Measurements from ENCODE around the gene RPGRIP1L.
A peak's percentile ranks its signal among the peaks of the same experiment; 100 is the strongest.

Gene RPGRIP1L

GRCh38 chr16:53703590-53704444 is at the start of gene RPGRIP1L, which contains the start of gene FTO:
TSS of gene RPGRIP1L (minus strand) at chr16:53703859. CDS start at chr16:53700723, 3,136 bp downstream.
TSS of gene FTO (plus strand) at chr16:53704156.
- peak within 1 kb of the TSS; percentile 71 for H3K4me3 ChIP-seq (ENCODE audit: low read depth, low read length)

GRCh38 chr16:53753431-53753830 is 49.8 kb upstream of the RPGRIP1L start:
- no peak overlapping the region for H3K4me3 ChIP-seq (ENCODE audit: low read depth, low read length)

GRCh38 chr16:53752560-53752959 is 48.9 kb upstream of the RPGRIP1L start:
- H3K4me3 ChIP-seq (ENCODE audit: low read depth, low read length), result no peak overlapping the region

GRCh38 chr16:53745753-53746266 is 42.2 kb upstream of the RPGRIP1L start:
- no peak overlapping the region for H3K4me3 ChIP-seq (ENCODE audit: low read depth, low read length)

- H3K4me3 ChIP-seq (ENCODE audit: low read depth, low read length), result no peak overlapping the region
Measured at GRCh38 chr16:53745086-53745485, 41.4 kb upstream of the RPGRIP1L start.

- H3K4me3 ChIP-seq (ENCODE audit: low read depth, low read length), result no peak overlapping the region
Measured at GRCh38 chr16:53744449-53744848, 40.8 kb upstream of the RPGRIP1L start.

GRCh38 chr16:53743149-53743566 is 39.5 kb upstream of the RPGRIP1L start:
- H3K4me3 ChIP-seq (ENCODE audit: low read depth, low read length), result no peak overlapping the region

- no peak overlapping the region for H3K4me3 ChIP-seq (ENCODE audit: low read depth, low read length)
Measured at GRCh38 chr16:53741546-53741945, 37.9 kb upstream of the RPGRIP1L start.

- no peak overlapping the region for H3K4me3 ChIP-seq (ENCODE audit: low read depth, low read length)
Measured at GRCh38 chr16:53740933-53741531, 37.4 kb upstream of the RPGRIP1L start.

GRCh38 chr16:53740476-53740875 is 36.8 kb upstream of the RPGRIP1L start:
- no peak overlapping the region for H3K4me3 ChIP-seq (ENCODE audit: low read depth, low read length)

- no peak overlapping the region for H3K4me3 ChIP-seq (ENCODE audit: low read depth, low read length)
Measured at GRCh38 chr16:53737552-53737951, 33.9 kb upstream of the RPGRIP1L start.

GRCh38 chr16:53736297-53736696 is 32.6 kb upstream of the RPGRIP1L start:
- no peak overlapping the region for H3K4me3 ChIP-seq (ENCODE audit: low read depth, low read length)

- no peak overlapping the region for H3K4me3 ChIP-seq (ENCODE audit: low read depth, low read length)
Measured at GRCh38 chr16:53734908-53735307, 31.2 kb upstream of the RPGRIP1L start.

- H3K4me3 ChIP-seq (ENCODE audit: low read depth, low read length), result no peak overlapping the region
Measured at GRCh38 chr16:53732296-53732929, 28.8 kb upstream of the RPGRIP1L start.

- no peak overlapping the region for H3K4me3 ChIP-seq (ENCODE audit: low read depth, low read length)
Measured at GRCh38 chr16:53730693-53731092, 27.0 kb upstream of the RPGRIP1L start.

GRCh38 chr16:53726625-53727024 is 23.0 kb upstream of the RPGRIP1L start:
- H3K4me3 ChIP-seq (ENCODE audit: low read depth, low read length), result no peak overlapping the region

GRCh38 chr16:53721017-53721416 is 17.4 kb upstream of the RPGRIP1L start:
- no peak overlapping the region for H3K4me3 ChIP-seq (ENCODE audit: low read depth, low read length)

- no peak overlapping the region for H3K4me3 ChIP-seq (ENCODE audit: low read depth, low read length)
Measured at GRCh38 chr16:53717577-53717976, 13.9 kb upstream of the RPGRIP1L start.

- no peak overlapping the region for H3K4me3 ChIP-seq (ENCODE audit: low read depth, low read length)
Measured at GRCh38 chr16:53715023-53715384, 11.3 kb upstream of the RPGRIP1L start.

GRCh38 chr16:53714205-53715022 is 10.8 kb upstream of the RPGRIP1L start:
- no peak overlapping the region for H3K4me3 ChIP-seq (ENCODE audit: low read depth, low read length)
